ENCODE data around the gene KCTD18.

The KCTD18 gene

GRCh38 chr2:200459101-200459500, 50.8 kb downstream of the KCTD18 start:
- DNase-seq (ENCODE audit: low read depth) = no peak
- TF ChIP-seq CTCF (IDR thresholded peaks at IDR 0.05; ENCODE audit: control insufficient read depth, extremely low read depth, insufficient read depth) = no peak
- no peak overlapping the region for H3K4me3 ChIP-seq (ENCODE audit: low read depth, low read length)

GRCh38 chr2:200456567-200456966, 53.3 kb downstream of the KCTD18 start:
- DNase-seq (ENCODE audit: low read depth) = no peak
- no peak overlapping the region for H3K4me3 ChIP-seq (ENCODE audit: low read depth, low read length)
- no peak for TF ChIP-seq CTCF (IDR thresholded peaks at IDR 0.05; ENCODE audit: control insufficient read depth, extremely low read depth, insufficient read depth)

- TF ChIP-seq CTCF (IDR thresholded peaks at IDR 0.05; ENCODE audit: control insufficient read depth, extremely low read depth, insufficient read depth) = no peak
- no peak for DNase-seq (ENCODE audit: low read depth)
- no peak overlapping the region for H3K4me3 ChIP-seq (ENCODE audit: low read depth, low read length)
Observed at GRCh38 chr2:200455958-200456421, 53.9 kb downstream of the KCTD18 start.

GRCh38 chr2:200454927-200455801, 54.7 kb downstream of the KCTD18 start:
- TF ChIP-seq CTCF (IDR thresholded peaks at IDR 0.05; ENCODE audit: control insufficient read depth, extremely low read depth, insufficient read depth) = no peak
- no peak overlapping the region for H3K4me3 ChIP-seq (ENCODE audit: low read depth, low read length)
- DNase-seq (ENCODE audit: low read depth) = no peak

- no peak overlapping the region for H3K4me3 ChIP-seq (ENCODE audit: low read depth, low read length)
- TF ChIP-seq CTCF (IDR thresholded peaks at IDR 0.05; ENCODE audit: control insufficient read depth, extremely low read depth, insufficient read depth) = no peak
- DNase-seq (ENCODE audit: low read depth) = no peak
Observed at GRCh38 chr2:200453853-200454534, 55.9 kb downstream of the KCTD18 start.

- no peak overlapping the region for H3K4me3 ChIP-seq (ENCODE audit: low read depth, low read length)
- DNase-seq (ENCODE audit: low read depth) = no peak
- TF ChIP-seq CTCF (IDR thresholded peaks at IDR 0.05; ENCODE audit: control insufficient read depth, extremely low read depth, insufficient read depth) = no peak
Observed at GRCh38 chr2:200453142-200453852, 56.6 kb downstream of the KCTD18 start.

Measured in LNCaP clone FGC (cell line).